ENCODE measurements around the gene TSC22D4.

DNA sequence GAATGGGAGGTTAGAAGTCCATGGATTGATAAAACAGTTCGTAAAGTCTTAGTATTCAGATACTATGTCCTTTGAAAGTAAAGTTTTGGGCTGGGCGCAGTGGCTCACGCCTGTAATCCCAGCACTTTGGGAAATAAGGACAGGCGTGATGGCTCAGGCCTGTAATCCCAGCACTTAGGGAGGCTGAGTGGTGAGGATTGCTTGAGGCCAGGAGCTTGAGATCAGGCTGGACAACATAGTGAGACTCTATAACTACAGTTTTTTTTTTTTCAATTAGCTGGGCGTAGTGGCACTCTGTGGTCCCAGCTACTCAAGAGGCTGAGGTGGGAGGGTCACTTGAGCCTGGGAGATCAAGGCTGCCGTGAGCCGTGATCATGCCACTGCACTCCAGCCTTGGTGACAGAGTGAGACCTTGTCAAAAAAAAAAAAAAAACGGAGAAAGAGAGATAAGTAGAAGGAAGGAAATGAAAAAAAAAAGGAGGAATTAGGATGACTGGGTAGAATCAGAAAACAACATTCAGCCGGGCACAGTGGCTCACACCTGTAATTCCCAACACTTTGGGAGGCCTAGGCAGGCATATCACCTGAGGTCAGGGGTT, 34.3 kb upstream of the TSC22D4 start:
- TF ChIP-seq CTCF (IDR thresholded peaks at IDR 0.05; ENCODE audit: poor library complexity, severe bottlenecking), result no peak
- TF ChIP-seq SMC3 (conservative IDR thresholded peaks at IDR 0.05; ENCODE audit: poor library complexity), result no peak
- TF ChIP-seq EP300 (conservative IDR thresholded peaks at IDR 0.05; ENCODE audit: poor library complexity, severe bottlenecking), result no peak
